Right lobe of liver (tissue), 6 donors: ENCODE data around the gene CHRND. TPM values are rescaled to one million over a fixed set of nuclear protein-coding genes. Genes with fewer than 3 reads are reported as not detected.

Experiments
- ATAC-seq, 4 donors: fragments of 200-7000 bp; cut with Tn5 transposase; one replicate each; pipeline ENCODE4 v1.9.1; 2020; ENCODE audit warnings: mild to moderate bottlenecking in 4 of 4, moderate library complexity in 4 of 4
- DNase-seq, 3 donors: peaks; one replicate each; pipeline ENCODE4 v3.0.0-alpha.2; 2020
- H3K27ac ChIP-seq, 3 donors: fragments of 200-600 bp; one replicate each; pipeline ENCODE4 v1.8.0; 2022
- H3K27me3 ChIP-seq, 2 donors: fragments of 200-600 bp; one replicate each; pipeline ENCODE4 v1.8.0; 2022
- H3K36me3 ChIP-seq, 4 donors: fragments of 200-600 bp; sonication (generic) in 1 of 4; one replicate each; pipeline versions ENCODE4 v1.5.1 to v1.8.0; 2017 to 2022; ENCODE audit warnings: control low read depth in 1 of 4
- H3K4me1 ChIP-seq, 4 donors: fragments of 200-600 bp; sonication (generic) in 1 of 4; one replicate each; pipeline versions ENCODE4 v1.5.1 to v1.8.0; 2017 to 2022; ENCODE audit warnings: control low read depth in 1 of 4
- H3K4me3 ChIP-seq, 3 donors: fragments of 200-600 bp; one replicate each; pipeline ENCODE4 v1.8.0; 2022
- H3K9me3 ChIP-seq, 4 donors: fragments of 200-600 bp; sonication (generic) in 1 of 4; one replicate each; pipeline versions ENCODE4 v1.5.1 to v1.8.0; 2017 to 2022; ENCODE audit warnings: control low read depth in 1 of 4
- POLR2A ChIP-seq: fragments of 450-650 bp; IDR thresholded peaks from one replicate; pipeline ENCODE4 v1.6.1; 2017; ENCODE audit warnings: antibody characterized with exemption, mild to moderate bottlenecking
- WGBS: methylation state at CpG from one replicate; pipeline ENCODE4 v1.1.6; 2018; ENCODE audit warnings: low coverage, low lambda C conversion rate; ENCODE audit not compliant: insufficient coverage; ENCODE audit errors: missing lambda C conversion rate; 5-methylcytosine and 5-hydroxymethylcytosine counted together
- intact Hi-C, 2 donors: fragments of 100-400 bp; cut with DNase I; formaldehyde crosslinking; loops; one replicate each; pipeline versions ENCODE4 v1.11.2 to v1.14.1; 2022
- total RNA-seq, 6 experiments: library from RNA; depleted of rRNA in 2 of 6; stranded (reverse); fragments of >200 nt in 2 of 6; fragmentation: NEBNext Ultra II Directional in 3 of 6; extraction: Animal tissue kit (Norgen Biotek cat#: 25700) in 3 of 6; gene quantifications; one replicate each; pipeline versions ENCODE4 v1.1.0 to v1.2.4, GENCODE V29; 2016 to 2023
- TF ChIP-seq, protein P1 (sequence below), 4 donors: fragments of 200-600 bp in 3 of 4; fragments of 450-650 bp in 1 of 4; IDR thresholded peaks; one replicate each; pipeline versions ENCODE4 v1.5.1 to v1.8.0; 2016 to 2022; ENCODE audit warnings: antibody characterized with exemption in 4 of 4, mild to moderate bottlenecking in 2 of 4
- donor health status: DM: no; HTN: yes; CAD: no.
- donor health status: DM: no; HTN: no; CAD: no.
- donor health status: DM: no; HTN: no; CAD: no.
- donor health status: DM: no; HTN: yes; CAD: no.
- donor health status: DM: no; HTN: yes; CAD: no.

Gene CHRND
- total RNA-seq, 6 experiments from 2014 or later: not detected

DNA sequence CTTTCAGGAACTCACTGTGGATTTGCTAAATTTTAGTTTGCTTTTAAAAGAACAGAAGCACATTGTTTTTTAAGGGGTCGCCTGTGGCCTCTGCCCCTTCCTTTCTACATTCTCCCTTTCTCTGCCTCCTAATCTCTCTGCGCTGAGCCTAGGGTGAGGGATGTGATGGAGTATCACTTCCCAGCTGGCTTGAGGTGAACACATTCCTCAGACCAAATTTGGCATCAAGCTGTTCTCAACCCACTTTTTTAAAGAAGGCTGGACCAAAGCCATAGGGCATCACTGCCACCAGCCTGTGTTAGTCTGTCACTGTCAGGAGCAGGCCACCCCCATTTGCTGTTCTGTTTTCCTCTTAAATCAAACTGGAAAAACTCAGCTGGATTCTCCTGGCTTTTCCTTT lies 51.9 kb downstream of the CHRND start:
- no peak for DNase-seq
- TF ChIP-seq, protein P1, sequence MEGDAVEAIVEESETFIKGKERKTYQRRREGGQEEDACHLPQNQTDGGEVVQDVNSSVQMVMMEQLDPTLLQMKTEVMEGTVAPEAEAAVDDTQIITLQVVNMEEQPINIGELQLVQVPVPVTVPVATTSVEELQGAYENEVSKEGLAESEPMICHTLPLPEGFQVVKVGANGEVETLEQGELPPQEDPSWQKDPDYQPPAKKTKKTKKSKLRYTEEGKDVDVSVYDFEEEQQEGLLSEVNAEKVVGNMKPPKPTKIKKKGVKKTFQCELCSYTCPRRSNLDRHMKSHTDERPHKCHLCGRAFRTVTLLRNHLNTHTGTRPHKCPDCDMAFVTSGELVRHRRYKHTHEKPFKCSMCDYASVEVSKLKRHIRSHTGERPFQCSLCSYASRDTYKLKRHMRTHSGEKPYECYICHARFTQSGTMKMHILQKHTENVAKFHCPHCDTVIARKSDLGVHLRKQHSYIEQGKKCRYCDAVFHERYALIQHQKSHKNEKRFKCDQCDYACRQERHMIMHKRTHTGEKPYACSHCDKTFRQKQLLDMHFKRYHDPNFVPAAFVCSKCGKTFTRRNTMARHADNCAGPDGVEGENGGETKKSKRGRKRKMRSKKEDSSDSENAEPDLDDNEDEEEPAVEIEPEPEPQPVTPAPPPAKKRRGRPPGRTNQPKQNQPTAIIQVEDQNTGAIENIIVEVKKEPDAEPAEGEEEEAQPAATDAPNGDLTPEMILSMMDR (IDR thresholded peaks at IDR 0.05): no peak
- TF ChIP-seq POLR2A: no peak
- no peaks in the 10 kb centered on the region for H3K27me3 ChIP-seq
- 100% methylated on average over 1 of the region's 2 CpGs for WGBS
- H3K9me3 ChIP-seq: no peaks in the 10 kb centered on the region
- no peak for ATAC-seq
- peaks cover 0 to 72% (median 27%) of the 10 kb centered on the region in 4 donors for H3K4me1 ChIP-seq
- no peak overlapping the region for H3K4me3 ChIP-seq
- H3K36me3 ChIP-seq: no peaks in the 10 kb centered on the region
- intact Hi-C loops: no loop called here
- H3K27ac ChIP-seq: peak overlapping the region in 2 of 3 donors; percentile 41 to 59

DNA sequence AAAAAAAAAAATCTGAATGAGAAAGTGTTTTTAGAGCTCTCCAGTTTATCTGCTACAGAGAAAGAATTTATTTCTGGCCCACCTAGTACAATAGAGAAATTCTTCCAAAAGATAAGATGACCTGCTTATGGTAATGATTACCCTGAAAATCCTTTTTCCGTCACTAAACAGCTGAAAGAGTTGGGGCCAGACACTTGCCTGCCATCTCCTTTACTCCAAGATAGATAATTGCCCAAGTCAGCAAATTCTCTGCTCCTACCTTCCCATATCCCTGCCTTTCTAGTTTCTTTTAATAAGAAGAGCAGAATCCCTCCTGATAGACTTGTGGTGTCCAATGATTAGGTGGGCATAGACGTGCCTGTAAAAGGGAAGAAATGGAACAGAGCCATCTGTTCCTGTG lies 52.7 kb downstream of the CHRND start:
- Histone ChIP-seq H3K27ac (no peak overlapping the region), H3K4me3 (no peak overlapping the region), H3K27me3 (no peaks in the 10 kb centered on the region), H3K36me3 (no peaks in the 10 kb centered on the region), H3K4me1 (peaks cover 0 to 64% (median 23%) of the 10 kb centered on the region in 4 donors), H3K9me3 (no peaks in the 10 kb centered on the region)
- 57% methylated on average over 2 of the region's 2 CpGs for WGBS
- no peak for TF ChIP-seq POLR2A
- TF ChIP-seq, protein P1 (IDR thresholded peaks at IDR 0.05): no peak
- intact Hi-C loops: no loop called here
- ATAC-seq: no peak
- DNase-seq: no peak

DNA sequence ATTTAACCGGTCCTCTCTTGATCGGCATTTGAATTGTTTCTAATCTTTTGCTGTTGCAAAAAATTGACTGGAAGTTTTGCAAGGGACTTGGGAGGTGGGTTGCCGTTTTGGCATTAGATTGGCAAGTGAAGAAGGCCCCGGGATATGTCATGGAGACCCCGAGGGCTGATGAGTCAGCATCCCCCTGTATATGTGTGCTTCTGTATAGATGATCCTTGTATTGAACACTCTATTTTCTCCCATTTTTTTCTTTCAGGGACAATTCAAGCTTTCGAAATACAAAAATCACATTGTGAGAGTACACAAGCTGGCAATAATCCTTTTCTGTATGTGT lies 54.7 kb downstream of the CHRND start:
- Histone ChIP-seq H3K36me3 (no peaks in the 10 kb centered on the region), H3K4me1 (peaks cover 0 to 47% (median 14%) of the 10 kb centered on the region in 4 donors), H3K27ac (peak overlapping the region; percentile 35 to 59 (median 37)), H3K9me3 (no peaks in the 10 kb centered on the region), H3K4me3 (peak overlapping the region in 1 of 3 donors; percentile 25), H3K27me3 (no peaks in the 10 kb centered on the region)
- WGBS: 27% methylated on average over 6 of the region's 6 CpGs
- ATAC-seq (no peak), DNase-seq (no peak)
- intact Hi-C loops: no loop called here
- no peak for TF ChIP-seq POLR2A
- TF ChIP-seq, protein P1 (IDR thresholded peaks at IDR 0.05): no peak

DNA sequence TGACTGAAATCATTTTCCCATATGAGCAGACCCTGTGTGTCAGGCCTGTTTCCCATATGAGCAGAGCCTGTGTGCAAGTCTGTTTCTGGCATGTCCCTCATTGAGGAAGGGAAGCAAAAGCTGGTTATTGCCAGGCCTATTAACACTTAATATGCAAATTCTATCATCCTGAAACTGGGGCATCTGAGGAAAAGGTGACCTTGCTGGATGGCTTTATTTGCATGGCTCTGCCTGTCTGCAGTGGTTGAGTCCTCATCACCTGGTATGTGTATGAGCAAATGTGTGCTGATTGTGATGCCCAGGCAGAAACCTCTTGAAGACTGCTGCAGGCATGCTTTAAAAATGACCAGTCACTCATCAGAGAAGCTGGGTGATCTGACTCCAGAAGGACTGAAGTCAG lies 55.8 kb downstream of the CHRND start:
- no peaks in the 10 kb centered on the region for H3K36me3 ChIP-seq
- H3K4me3 ChIP-seq: no peak overlapping the region
- intact Hi-C loops: no loop called here
- ATAC-seq (no peak), DNase-seq (no peak)
- no peak overlapping the region for H3K27ac ChIP-seq
- no peaks in the 10 kb centered on the region for H3K27me3 ChIP-seq
- peaks cover 0 to 42% (median 12%) of the 10 kb centered on the region in 4 donors for H3K4me1 ChIP-seq
- H3K9me3 ChIP-seq: no peaks in the 10 kb centered on the region
- TF ChIP-seq, protein P1 (IDR thresholded peaks at IDR 0.05): no peak
- no peak for TF ChIP-seq POLR2A

DNA sequence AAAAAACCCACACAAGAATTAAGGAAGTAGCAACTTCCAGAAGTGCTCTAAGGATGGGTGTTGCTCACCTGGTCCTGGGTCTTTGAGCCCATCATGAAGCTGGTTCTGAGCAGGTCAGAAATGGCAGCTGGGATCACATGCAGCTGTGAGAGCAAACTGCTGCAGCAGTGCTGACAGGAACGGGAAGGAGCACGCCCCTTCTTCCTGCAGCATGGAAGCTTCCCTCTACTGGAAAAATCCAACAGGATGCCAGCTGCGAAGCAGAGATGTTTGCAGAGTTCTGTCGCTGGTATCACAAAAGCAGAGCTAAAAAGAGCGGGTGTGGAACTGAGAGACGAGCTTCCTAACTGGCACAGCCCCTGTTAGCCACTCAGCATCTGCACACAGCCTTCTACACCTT lies 58.3 kb downstream of the CHRND start:
- WGBS: 80% methylated on average over 1 of the region's 6 CpGs
- TF ChIP-seq, protein P1 (IDR thresholded peaks at IDR 0.05): no peak
- no peak for TF ChIP-seq POLR2A
- intact Hi-C loops: no loop called here
- ATAC-seq (no peak), DNase-seq (no peak)
- Histone ChIP-seq H3K4me3 (no peak overlapping the region), H3K4me1 (peaks cover 0 to 35% (median 11%) of the 10 kb centered on the region in 4 donors), H3K9me3 (no peaks in the 10 kb centered on the region), H3K27me3 (no peaks in the 10 kb centered on the region), H3K27ac (no peak overlapping the region), H3K36me3 (no peaks in the 10 kb centered on the region)
